Activated CD8-positive, alpha-beta memory T cell treated with anti-CD3 and anti-CD28 coated beads, Interleukin-2, amount 50 U/mL, for 24 hours (primary cell): ENCODE measurements around the gene SLFN12L.
"Not testable (repeated sequence)": the region's sequence is repeated elsewhere in the genome, so short reads cannot be mapped to it uniquely, and the experiment has no call there.

Source experiments
- DNase-seq: peaks from one replicate; pipeline ENCODE4 v3.0.0-alpha.2; 2020; ENCODE audit errors: extremely low read depth

Gene SLFN12L

DNA sequence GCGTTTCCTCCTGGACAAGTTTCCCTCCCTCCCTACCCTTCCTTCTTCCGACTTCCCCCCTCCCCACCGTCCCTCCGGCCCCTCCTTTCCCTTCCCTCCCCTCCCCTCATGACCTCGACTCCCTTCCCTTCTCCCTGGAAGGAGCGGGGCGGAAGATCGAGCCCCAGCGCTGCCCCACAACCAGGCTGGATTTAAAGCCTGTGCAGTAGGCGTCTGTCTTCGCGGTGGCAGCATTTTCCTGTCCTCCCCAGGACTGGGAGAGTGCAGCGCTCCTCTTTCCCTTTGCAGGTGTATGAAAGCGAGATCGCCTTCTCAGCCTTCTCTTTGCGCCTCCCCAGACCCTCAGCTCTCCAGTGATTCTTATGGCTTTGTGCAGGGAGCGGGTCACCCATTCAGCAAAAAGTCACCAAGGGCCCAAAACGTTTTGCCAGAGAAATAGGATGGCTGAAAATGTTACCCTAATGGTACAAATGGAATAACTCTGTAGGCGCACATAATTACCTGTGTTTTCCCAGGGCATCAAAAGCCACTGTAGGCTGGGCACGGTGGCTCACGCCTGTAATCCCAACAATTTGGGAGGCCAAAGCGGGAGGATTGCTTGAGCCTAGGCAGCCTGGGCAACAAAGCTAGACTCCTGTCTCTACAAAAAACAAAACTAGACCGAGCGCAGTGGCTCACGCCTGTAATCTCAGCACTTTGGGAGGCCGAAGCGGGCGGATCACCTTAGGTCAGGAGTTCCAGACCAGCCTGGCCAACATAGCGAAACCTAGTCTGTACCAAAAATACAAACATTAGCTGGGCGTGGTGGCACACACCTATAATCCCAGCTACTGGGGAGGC, 40.8 kb downstream of the SLFN12L start:
- DNase-seq = no peak

DNA sequence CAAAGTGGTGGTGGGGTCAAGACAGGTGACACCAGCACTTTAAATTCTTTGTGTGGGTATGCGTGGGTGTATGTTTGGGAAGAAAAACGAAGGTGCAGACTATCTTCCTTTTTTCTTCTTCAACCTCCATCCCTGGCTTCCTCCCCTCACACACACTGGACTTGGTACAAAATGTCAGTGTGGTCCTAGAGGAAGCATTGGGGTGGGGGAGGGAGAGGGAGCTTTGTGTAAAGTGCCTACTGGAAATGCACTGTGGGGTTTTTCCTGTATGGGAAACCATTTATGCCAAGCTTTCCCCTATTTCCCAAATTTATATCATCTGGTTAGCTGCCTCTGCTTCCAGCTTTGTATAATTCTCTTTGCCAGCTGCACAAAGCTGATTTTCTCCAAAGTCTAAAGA, 44.4 kb downstream of the SLFN12L start:
- no peak for DNase-seq

DNA sequence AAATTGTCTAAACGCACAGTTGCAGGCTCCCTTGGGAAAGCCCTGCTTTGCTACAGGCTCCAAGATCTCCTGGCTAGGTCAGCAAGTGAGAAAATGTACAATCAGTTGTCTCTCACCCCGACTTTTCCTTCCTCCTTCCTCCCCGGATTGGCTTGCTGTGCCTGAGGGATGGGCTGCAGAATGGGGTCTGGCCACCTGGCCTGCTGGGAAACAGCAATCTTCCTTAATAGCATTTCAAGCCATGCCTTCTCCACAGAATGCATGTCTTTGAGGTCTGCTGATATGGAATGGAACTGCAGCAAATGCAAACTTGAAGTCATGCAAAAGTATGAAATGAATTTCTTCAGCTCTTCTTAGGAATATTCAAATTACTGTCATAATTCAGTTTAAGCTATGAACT, 46.1 kb downstream of the SLFN12L start:
- no peak for DNase-seq

DNA sequence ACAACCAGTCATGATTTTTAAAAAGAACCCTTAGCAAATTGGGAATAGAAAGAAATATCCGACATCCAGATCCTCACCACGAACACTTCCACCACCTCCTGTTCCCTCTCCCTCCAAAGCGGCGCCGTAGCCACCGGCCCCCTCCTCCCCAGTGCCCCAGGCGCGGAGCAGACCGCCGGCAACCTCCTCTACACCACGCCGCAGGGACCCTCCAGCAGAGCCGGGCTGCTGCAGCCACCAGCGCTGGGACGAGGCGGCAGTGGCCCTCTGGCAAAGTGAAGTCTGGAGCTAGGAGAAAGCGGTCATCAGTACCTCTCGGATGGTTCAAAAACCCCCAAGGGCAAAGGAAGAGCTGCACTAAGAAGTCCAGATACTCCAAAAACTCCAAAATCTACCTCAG, 47.5 kb downstream of the SLFN12L start:
- no peak for DNase-seq

DNA sequence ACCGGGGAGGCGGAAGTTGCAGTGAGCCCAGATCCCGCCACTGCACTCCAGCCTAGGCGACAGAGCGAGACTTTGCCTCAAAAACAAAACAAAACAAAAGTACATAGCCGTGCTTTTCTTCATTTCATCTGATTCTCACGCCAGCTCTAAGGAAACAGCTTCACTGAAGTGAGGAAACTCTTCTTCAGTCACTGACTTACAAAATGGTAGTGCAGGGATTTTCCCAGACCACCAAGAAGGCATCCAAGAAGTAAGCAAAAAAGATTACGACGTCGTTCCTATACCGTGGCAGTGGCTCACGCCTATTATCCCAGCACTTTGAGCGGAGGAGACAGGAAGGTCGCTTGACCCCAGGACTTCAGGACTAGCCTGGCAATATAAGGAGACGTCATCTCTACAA, 48.5 kb downstream of the SLFN12L start:
- no peak for DNase-seq

DNA sequence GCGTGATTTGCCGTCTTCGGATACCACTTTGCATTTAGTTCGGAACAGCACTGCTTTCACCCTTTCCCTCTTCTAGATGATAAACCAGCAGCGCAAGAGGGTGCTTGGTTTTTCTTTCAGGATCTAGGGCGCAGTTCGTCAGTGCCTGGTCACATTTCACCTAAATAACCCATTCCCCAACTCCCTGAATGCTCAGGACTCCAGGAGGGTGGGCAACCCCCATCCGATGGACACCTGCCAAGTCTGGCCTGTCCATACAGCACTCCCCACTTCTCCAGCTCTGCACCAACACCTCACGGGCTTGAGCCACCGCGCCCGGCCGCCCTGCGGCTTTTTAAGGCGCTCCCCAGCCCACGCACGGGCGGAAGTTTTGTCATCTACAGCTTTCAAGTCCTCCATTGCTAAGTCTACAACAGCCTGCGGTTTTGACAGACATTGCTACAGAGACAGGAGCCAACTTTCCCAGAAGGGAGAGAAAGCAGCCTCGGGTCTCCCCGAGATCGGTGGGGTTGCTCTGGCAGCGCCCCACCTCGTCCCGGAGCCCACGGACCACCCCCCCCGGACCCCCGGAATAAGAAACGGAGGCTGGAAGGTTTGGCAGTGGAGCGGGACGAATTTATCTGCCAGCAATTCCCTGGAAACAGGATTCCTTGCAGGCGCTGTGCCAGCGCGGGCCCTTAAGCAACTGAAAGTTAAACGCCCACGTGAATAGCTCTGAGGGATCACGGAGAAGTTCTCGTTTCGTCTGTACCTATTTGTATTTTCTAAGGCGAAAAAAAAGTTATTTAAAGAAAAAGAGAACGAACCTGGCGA, 50.4 kb downstream of the SLFN12L start:
- DNase-seq = peak; percentile 59

DNA sequence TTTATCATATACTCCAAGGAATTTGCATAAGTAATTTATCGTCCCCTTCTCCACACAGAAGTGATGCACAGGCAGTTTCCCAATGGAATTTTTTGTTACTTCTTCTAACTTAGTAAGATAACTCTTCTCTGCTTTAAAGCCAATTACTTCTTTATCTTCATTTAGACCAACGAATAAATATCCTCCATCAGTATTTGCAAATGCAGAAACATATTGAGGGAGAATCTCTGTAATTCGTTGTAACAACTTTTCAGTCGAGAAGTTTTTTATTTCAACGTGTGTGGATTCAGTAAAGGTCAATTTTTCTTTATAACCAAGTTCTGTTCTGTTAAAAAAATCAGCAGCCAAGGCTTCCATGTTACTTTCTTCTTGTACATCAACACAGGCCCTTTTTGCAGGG, 58.2 kb downstream of the SLFN12L start:
- DNase-seq = no peak

DNA sequence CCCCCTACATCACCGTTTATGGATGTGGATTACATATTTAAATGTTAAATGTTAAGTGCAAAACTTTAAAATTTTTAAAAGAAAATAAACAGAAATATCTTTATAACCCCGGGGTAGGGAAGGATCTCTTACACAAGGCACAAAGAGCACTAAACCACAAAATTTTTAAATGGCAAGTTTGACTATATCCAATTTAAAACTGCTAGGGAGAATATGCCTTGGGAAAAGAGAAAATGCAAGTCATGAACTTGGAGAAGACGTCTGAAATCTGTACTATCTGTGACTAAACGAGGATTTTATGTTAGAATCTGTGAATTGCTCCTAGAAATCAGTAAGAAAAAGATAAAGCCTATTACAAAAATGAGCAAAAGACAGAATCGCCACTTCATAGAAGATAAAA, 60.2 kb downstream of the SLFN12L start:
- no peak for DNase-seq

DNA sequence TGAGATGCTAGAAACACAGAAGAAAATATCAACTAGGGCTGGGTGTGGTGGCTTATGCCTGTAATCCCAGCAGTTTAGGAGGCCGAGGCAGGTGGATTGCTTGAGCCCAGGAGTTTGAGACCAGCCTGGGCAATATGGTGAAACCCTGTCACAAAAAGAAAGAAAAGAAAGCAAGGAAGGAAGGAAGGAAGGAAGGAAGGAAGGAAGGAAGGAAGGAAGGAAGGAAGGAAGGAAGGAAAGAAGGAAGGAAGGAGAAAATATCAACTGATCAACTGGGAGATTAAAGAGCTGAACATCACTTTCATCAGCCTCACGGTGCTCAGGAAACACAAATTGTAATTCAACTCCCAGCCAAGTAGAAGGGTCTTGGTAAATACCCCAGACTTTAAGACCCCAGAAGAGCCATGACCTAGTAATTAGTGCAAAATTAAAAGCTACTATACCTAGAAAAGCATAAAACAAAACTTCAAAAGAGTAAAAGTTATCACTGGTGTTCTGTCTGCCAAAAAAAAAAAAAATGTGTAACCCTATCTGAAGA, 61.1 kb downstream of the SLFN12L start:
- no peak for DNase-seq

DNA sequence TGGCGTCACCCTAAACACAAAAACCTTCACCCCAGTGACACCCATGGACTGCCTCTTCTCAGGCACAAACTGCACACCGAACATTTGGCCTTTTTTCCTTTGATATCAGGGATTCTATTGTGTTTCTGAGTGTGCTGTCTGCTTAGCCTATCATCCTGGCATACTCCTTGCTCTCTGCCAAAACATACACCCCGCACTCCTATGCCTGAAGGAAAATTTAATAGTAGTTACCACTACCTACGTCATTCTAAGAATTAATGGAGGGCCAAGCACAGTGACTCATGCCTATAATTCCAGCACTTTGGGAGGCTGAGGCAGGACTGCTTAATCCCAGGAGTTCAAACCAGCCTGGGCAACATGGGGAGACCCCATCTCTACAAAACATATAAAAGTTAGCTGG, 69.0 kb downstream of the SLFN12L start:
- DNase-seq = no peak

DNA sequence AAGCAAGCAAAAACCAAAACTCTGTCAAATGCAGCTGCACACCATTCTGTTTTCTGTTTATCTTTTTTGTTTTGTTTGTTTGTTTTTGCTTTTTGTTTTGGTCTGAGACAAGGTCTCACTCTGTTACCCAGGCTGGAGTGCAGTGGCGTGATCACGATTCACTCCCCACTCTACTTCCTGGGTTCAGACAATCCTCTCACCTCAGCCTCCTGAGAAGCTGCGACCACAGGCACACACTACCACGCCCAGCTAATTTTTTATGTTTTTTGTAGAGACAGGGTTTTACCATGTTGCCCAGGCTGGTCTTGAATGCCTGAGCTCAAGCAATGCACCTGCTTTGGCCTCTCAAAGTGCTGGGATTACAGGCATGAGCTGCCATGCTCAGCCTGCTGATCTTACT, 69.7 kb downstream of the SLFN12L start:
- DNase-seq = no peak

DNA sequence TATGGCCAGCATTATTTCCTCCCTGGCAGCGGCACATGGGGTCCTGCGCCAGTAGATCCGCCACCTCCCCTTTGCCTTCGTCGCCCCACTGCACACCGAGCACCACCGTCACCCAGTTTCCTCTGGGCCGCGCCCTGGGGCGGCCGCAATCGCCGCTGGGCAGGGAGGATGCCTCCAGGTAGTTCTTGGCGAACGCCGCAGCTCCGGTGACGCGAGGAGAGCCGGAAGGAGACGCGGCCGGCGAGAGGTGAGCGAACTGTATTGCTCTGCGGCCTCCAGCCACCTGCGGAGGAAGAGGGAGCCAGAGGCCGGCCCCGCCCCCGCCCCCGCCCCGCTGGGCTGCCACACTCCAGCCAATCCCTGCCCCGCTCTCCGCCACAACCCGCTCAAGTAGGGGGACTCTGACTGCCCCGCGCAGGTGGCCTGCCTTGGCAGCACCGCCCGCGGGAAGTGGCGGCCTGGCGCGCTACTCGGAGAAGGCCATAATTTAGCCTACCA, 77.1 kb downstream of the SLFN12L start:
- DNase-seq = no peak

DNA sequence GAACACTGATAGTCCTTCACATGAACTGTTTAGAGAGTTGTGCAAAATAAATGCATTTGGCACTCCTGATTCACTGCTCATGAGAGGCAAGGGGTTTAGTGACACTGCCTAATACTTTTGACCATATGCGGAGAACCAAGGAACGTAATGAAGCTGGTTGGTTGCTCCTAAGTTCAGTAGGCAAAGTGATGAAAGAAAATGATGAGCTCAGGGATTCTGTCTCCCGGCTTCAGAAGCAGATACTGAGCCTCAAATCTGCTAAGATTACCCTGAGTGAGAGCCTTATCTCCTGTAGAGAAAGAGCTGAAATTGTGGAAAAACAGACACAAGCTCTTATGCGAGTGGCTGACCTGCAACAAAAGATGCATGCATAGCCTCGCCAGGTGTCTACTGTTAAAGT, 83.4 kb downstream of the SLFN12L start:
- not testable (repeated sequence) for DNase-seq

DNA sequence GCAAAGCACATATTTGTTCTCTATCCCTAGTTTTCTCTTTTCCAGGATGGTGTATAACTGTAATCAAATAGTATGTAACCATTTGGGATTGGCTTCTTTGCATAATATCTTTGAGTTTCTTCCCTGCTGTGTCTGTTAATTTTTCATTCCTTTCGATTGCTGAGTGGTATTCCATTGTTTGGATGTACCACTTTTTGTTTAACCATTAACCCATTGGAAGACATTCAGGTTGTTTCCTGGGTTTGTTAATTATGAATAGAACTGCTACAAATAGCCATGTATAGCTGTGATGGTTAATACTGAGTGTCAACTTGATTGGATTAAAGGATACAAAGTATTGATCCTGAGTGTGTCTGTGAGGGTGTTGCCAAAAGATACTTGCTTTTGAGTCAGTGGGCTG, 84.3 kb downstream of the SLFN12L start:
- DNase-seq = no peak

DNA sequence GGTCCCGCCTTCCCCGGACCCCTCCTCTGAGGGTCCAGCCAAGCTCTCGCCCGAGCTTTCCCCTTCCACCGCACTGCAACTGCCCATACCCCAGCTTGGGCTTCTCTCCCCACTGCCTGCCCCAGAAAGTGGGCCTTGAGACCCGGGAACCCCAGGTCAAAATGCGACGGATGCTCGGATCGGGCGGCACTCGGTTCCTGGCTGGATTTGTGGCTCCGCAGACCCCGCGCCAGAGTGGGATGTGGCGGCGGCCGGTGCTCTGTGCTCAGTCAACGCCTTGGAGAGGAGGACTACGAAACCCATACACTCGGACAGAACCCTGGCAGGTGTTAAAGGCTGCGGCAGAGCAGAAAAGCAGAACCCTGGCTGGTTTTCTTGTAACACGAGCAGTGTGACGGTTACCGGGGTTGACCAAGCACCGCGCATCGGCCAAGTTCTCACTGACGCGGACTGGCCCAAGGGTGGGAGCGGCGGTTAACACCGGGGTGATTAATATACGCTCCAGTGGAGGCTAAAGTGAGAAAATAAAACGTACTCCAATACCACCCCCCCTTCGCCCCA, 88.0 kb downstream of the SLFN12L start:
- DNase-seq = no peak

DNA sequence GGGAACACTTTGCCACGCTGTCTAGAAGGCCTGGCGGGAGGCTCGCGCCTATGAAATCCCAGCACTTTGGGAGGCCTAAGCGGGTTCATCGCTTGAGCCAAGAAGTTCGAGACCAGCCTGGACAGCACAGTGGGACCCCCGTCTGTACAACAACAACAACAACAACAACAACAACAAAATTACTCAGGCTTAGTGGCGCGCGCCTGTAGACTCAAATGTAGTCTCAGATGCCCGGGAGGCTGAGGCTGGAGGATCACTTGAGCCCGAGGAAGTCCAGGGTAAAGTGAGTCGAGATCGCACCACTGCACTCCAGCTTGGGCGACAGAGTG, 88.6 kb downstream of the SLFN12L start:
- DNase-seq = no peak

DNA sequence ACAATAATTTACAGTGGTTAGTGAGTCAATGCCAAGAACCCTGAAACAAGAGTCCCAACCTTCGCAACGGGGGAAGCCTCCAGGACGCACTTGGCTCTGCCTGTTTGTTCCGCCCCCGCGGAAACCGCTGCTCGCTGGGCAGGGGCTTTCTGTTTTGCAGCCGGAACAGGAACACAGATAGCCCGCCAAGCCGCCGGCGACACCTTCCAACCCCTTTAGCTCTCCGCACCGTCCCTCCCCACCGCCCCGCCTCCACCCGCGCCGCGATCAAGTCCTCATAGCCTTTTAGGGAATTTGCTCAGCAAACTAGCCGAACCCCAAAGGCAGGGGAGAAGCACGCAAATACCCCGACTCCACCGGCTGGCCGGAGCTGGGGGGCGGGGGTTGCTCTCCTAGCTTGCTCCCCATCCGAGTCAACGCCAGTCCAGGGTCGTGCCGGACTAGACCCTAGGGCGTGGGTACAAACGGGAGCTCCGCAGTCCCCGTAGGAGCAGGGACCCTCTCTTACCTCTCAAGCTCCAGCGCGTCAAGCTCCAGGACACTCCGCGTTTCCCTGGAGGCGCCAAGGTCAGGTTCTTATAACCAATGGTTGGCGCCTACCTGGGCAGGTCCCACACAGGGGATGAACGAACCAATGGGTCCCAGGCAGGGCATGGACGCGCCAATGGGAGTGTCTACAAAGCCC, 89.1 kb downstream of the SLFN12L start, which contains the start of gene SLFN13:
TSS of gene SLFN13 (minus strand) at position 553 of the 685 bp plus-strand sequence. CDS start 3,086 bp downstream, outside the sequence.
- peak; percentile 79 for DNase-seq

DNA sequence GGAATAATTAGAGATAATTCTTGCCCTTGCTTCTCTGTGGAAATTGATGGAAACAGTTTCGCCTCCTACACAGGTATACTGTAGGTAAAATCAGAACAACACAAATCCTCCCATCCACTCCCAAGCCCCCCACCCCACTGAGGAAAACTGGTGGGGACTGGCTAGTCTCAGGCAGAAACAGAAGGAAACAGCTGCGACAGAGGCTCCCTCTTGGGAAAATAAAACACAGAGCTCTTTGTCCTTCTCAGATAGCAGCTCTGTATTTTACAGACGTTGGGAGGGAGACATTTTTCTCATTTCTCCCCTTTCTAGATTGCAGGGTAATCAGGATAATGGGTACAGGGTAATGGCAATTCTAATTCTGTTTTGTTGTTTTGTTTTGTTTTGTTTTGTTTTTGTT, 90.0 kb downstream of the SLFN12L start:
- DNase-seq = no peak

DNA sequence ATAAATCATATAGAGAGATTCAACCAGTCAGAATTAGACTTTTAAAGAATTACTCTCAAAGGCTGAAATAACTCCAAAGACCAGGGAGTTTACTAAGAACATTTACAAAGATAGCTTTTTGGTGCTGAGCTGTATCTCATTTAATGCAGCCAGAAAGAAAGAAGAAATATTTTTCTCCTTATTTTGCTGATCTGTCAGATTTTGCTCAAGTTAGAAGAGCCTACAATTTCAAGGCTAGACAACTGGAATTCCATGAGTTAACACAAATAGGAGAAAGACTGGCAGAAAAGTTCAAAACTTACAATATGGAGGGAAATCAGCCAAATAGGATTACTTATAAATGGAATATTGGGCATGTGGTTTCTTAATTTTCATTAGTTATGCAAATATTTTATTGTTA, 99.0 kb downstream of the SLFN12L start:
- DNase-seq = no peak

DNA sequence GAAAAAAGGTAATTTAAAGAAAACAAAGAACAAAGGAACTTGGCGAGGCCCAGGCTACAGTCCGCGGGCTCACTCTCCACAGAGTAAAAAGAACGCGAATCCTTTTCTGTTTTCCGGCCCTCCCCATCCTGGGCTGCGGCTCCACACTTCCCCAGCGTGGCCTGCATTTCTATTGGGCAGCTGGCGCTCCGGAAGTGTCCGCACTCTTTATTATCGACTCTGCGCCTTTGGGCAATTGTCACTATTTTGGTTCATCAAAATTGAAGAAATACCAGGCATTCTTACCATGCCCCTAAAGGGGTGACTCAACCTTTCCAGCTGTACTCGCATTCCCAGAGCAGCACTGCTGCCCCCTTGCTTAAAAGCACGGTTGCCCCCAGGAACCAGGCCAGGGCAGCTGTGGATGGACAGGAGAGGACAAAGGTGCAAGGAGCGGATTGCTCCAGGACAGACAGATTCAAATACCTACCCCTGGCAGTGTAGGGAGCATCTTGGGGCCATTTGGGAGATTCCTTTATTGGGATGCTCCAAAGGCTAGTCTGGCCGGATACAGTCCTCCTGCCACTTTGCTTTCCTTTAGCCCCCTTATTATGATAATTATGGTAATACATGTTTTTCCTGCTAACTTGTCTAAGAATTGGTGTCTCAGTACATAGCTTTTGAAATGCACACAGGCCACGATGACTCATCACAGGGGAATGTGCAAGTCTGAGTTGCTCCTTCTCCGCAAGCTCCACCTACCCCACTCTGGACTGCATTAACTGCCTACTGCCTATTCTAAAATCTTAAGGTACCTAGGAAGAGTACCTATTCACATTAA, 104.2 kb downstream of the SLFN12L start:
- DNase-seq = peak; percentile 35
